GM19438 (cell line): ENCODE results near the gene MAP2K1.
"Not testable (repeated sequence)": the region's sequence is repeated elsewhere in the genome, so short reads cannot be mapped to it uniquely, and the experiment has no call there.

Experiments used
- ATAC-seq: cut with Tn5 transposase; IDR thresholded peaks from one replicate; pipeline ENCODE4 v1.9.1; 2021; ENCODE audit warnings: low read depth; ENCODE audit not compliant: unreplicated experiment

Gene MAP2K1

GRCh38 chr15:66419471-66419870 is 32.8 kb downstream of the MAP2K1 start:
- ATAC-seq: no peak

GRCh38 chr15:66422347-66422746 is 35.6 kb downstream of the MAP2K1 start:
- no peak for ATAC-seq

GRCh38 chr15:66423149-66423548 is 36.4 kb downstream of the MAP2K1 start:
- ATAC-seq: no peak

GRCh38 chr15:66424963-66425612 is 38.4 kb downstream of the MAP2K1 start:
- ATAC-seq: no peak

- ATAC-seq: no peak
Observed at GRCh38 chr15:66425837-66426236, 39.1 kb downstream of the MAP2K1 start.

GRCh38 chr15:66429117-66429516 is 42.4 kb downstream of the MAP2K1 start:
- ATAC-seq: no peak

GRCh38 chr15:66429546-66429945 is 42.8 kb downstream of the MAP2K1 start:
- no peak for ATAC-seq

GRCh38 chr15:66430627-66431255 is 44.0 kb downstream of the MAP2K1 start:
- no peak for ATAC-seq

- ATAC-seq: no peak
Observed at GRCh38 chr15:66433726-66434125, 47.0 kb downstream of the MAP2K1 start.

- no peak for ATAC-seq
Observed at GRCh38 chr15:66440501-66440900, 53.8 kb downstream of the MAP2K1 start.

GRCh38 chr15:66452420-66452819 is 65.7 kb downstream of the MAP2K1 start:
- ATAC-seq: no peak

- ATAC-seq: no peak
Observed at GRCh38 chr15:66452971-66453580, 66.4 kb downstream of the MAP2K1 start.

GRCh38 chr15:66454143-66454542 is 67.4 kb downstream of the MAP2K1 start:
- no peak for ATAC-seq

GRCh38 chr15:66456211-66456610 is 69.5 kb downstream of the MAP2K1 start:
- no peak for ATAC-seq

GRCh38 chr15:66459818-66460615 is 73.3 kb downstream of the MAP2K1 start:
- no peak for ATAC-seq

- ATAC-seq: not testable (repeated sequence)
Observed at GRCh38 chr15:66461294-66461693, 74.6 kb downstream of the MAP2K1 start.

GRCh38 chr15:66461917-66462316 is 75.2 kb downstream of the MAP2K1 start:
- no peak for ATAC-seq

GRCh38 chr15:66462627-66463026 is 75.9 kb downstream of the MAP2K1 start:
- ATAC-seq: no peak

GRCh38 chr15:66465294-66465693 is 78.6 kb downstream of the MAP2K1 start:
- not testable (repeated sequence) for ATAC-seq

- ATAC-seq: not testable (repeated sequence)
Observed at GRCh38 chr15:66467162-66468040, 80.7 kb downstream of the MAP2K1 start.
